SK-N-SH treated with all-trans-retinoic acid at 6 μM for 48 hours (cell line): ENCODE results near the gene ACVR1B.

Source experiments
- SNAI2 ChIP-seq: fragments of 250-450 bp; sonication (Bioruptor Pico); IDR thresholded peaks from 2 replicates; pipeline ENCODE4 v1.5.0; 2020; ENCODE audit warnings: mild to moderate bottlenecking, moderate library complexity
- TOX ChIP-seq: fragments of 250-450 bp; sonication (Bioruptor Pico); IDR thresholded peaks from 2 replicates; pipeline ENCODE4 v1.8.0; 2021; ENCODE audit warnings: mild to moderate bottlenecking, moderate library complexity, borderline replicate concordance
- ZNF70 ChIP-seq: fragments of 450-650 bp; formaldehyde crosslinking; IDR thresholded peaks from 2 replicates; pipeline ENCODE4 v1.5.0; 2020; ENCODE audit warnings: mild to moderate bottlenecking, moderate library complexity

- TF ChIP-seq ZNF70 = no peak
- TF ChIP-seq SNAI2 (CRISPR knock-in tag) = no peak
- no peak for TF ChIP-seq TOX (CRISPR knock-in tag)
Measured at GRCh38 chr12:51992246-51992645, 40.7 kb downstream of the ACVR1B start.
